Trophoblast cell (in vitro differentiated cells and primary cell): ENCODE results near the gene RNF19B.

ENCODE experiments used
- DNase-seq, 2 donors: peaks; one replicate each; pipeline ENCODE4 v3.0.0-alpha.2; 2016
- H2AFZ ChIP-seq: 2 replicates; pipeline ENCODE4 v1.6.1; 2013; ENCODE audit warnings: low read length, moderate library complexity, mild to moderate bottlenecking; ENCODE audit not compliant: insufficient read depth, poor library complexity
- H2AK5ac ChIP-seq: 2 replicates; pipeline ENCODE4 v1.6.1; 2013; ENCODE audit warnings: mild to moderate bottlenecking, low read length
- H2BK120ac ChIP-seq: 2 replicates; pipeline ENCODE4 v1.6.1; 2013; ENCODE audit warnings: low read length, mild to moderate bottlenecking, moderate library complexity; ENCODE audit not compliant: insufficient read depth, poor library complexity
- H2BK12ac ChIP-seq: 2 replicates; pipeline ENCODE4 v1.6.1; 2013; ENCODE audit warnings: mild to moderate bottlenecking, low read length, moderate library complexity
- H2BK5ac ChIP-seq: 2 replicates; pipeline ENCODE4 v1.6.1; 2013; ENCODE audit warnings: low read length, low read depth, moderate library complexity, mild to moderate bottlenecking; ENCODE audit not compliant: poor library complexity
- H3K14ac ChIP-seq: 2 replicates; pipeline ENCODE4 v1.6.1; 2013; ENCODE audit warnings: mild to moderate bottlenecking, low read length
- H3K18ac ChIP-seq: 2 replicates; pipeline ENCODE4 v1.6.1; 2013; ENCODE audit warnings: mild to moderate bottlenecking, low read length
- H3K23ac ChIP-seq: 2 replicates; pipeline ENCODE4 v1.6.1; 2013; ENCODE audit warnings: low read length
- H3K27ac ChIP-seq: 2 replicates; pipeline ENCODE4 v1.5.1; 2013; ENCODE audit warnings: low read depth, mild to moderate bottlenecking, inconsistent platforms, low read length, moderate library complexity
- H3K27me3 ChIP-seq: 2 replicates; pipeline ENCODE4 v1.6.1; 2013; ENCODE audit warnings: inconsistent platforms, mild to moderate bottlenecking, low read length, moderate library complexity; ENCODE audit not compliant: insufficient read depth
- H3K36me3 ChIP-seq, 2 experiments: 1 replicate in 1 of 2; 2 replicates in 1 of 2; pipeline ENCODE4 v1.6.1; 2013; ENCODE audit warnings: low read length in 2 of 2, mild to moderate bottlenecking in 2 of 2, moderate library complexity in 1 of 2; ENCODE audit not compliant: insufficient read depth in 2 of 2, control insufficient read depth in 1 of 2
- H3K4ac ChIP-seq: 2 replicates; pipeline ENCODE4 v1.6.1; 2013; ENCODE audit warnings: low read depth, mild to moderate bottlenecking, low read length, moderate library complexity
- H3K4me1 ChIP-seq, 2 experiments: 1 replicate in 1 of 2; 2 replicates in 1 of 2; pipeline ENCODE4 v1.6.1; 2013; ENCODE audit warnings: low read length in 2 of 2, mild to moderate bottlenecking in 2 of 2, moderate library complexity in 1 of 2; ENCODE audit not compliant: insufficient read depth in 2 of 2, control insufficient read depth in 1 of 2
- H3K4me2 ChIP-seq: 2 replicates; pipeline ENCODE4 v1.6.1; 2013; ENCODE audit warnings: inconsistent platforms, mild to moderate bottlenecking, low read length, moderate library complexity
- H3K4me3 ChIP-seq: 2 replicates; pipeline ENCODE4 v1.5.1; 2013; ENCODE audit warnings: mild to moderate bottlenecking, low read depth, low read length, inconsistent platforms
- H3K79me1 ChIP-seq: one replicate; pipeline ENCODE4 v1.6.1; 2013; ENCODE audit warnings: low read length
- H3K79me2 ChIP-seq: 2 replicates; pipeline ENCODE4 v1.6.1; 2013; ENCODE audit warnings: low read length, mild to moderate bottlenecking; ENCODE audit not compliant: control insufficient read depth, insufficient read depth, poor library complexity
- H3K9ac ChIP-seq: 2 replicates; pipeline ENCODE4 v1.6.1; 2013; ENCODE audit warnings: mild to moderate bottlenecking, low read length
- H3K9me3 ChIP-seq: 2 replicates; pipeline ENCODE4 v1.6.1; 2013; ENCODE audit warnings: low read depth, mild to moderate bottlenecking, control low read depth, inconsistent platforms, low read length; ENCODE audit not compliant: insufficient read depth
- H4K12ac ChIP-seq: 2 replicates; pipeline ENCODE4 v1.6.1; 2013; ENCODE audit warnings: low read depth, mild to moderate bottlenecking, low read length, moderate library complexity
- H4K8ac ChIP-seq: 2 replicates; pipeline ENCODE4 v1.6.1; 2013; ENCODE audit warnings: low read depth, mild to moderate bottlenecking, low read length, moderate library complexity
- H4K91ac ChIP-seq: one replicate; pipeline ENCODE4 v1.6.1; 2013; ENCODE audit warnings: low read depth, mild to moderate bottlenecking, low read length, moderate library complexity
- WGBS: extraction: QIAGEN DNeasy Blood & Tissue Kit; methylation state at CpG from one replicate; pipeline ENCODE4 v1.1.7; 2013; ENCODE audit warnings: missing lambda C conversion rate; ENCODE audit not compliant: insufficient read length, insufficient coverage; ENCODE audit errors: extremely low coverage; 5-methylcytosine and 5-hydroxymethylcytosine counted together

RNF19B gene

GRCh38 chr1:33010932-33011731, 46.5 kb upstream of the RNF19B start:
- Histone ChIP-seq H3K9ac (no peak overlapping the region), H4K12ac (no peak overlapping the region), H2BK12ac (peak overlapping the region; percentile 0), H3K79me1 (peaks cover 16% of the 10 kb centered on the region), H3K27ac (no peak overlapping the region), H3K9me3 (peaks cover 2% of the 10 kb centered on the region), H4K91ac (peak overlapping the region; percentile 21), H4K8ac (no peak overlapping the region), H3K4me1 (peaks cover 32 to 45% of the 10 kb centered on the region in 2 experiments), H3K4me2 (no peak overlapping the region), H3K4me3 (no peak overlapping the region), H3K23ac (no peak overlapping the region), H3K18ac (no peak overlapping the region), H2AK5ac (no peak overlapping the region), H2AFZ (no peak overlapping the region), H3K36me3 (peaks cover 5 to 14% of the 10 kb centered on the region in 2 experiments), H2BK5ac (no peak overlapping the region), H3K27me3 (no peaks in the 10 kb centered on the region), H2BK120ac (no peak overlapping the region), H3K14ac (no peak overlapping the region), H3K4ac (no peak overlapping the region), H3K79me2 (peaks cover 1% of the 10 kb centered on the region)
- no CpG with 5 or more reads among the region's 5 CpGs for WGBS
- no peak for DNase-seq

GRCh38 chr1:33009561-33009960, 45.0 kb upstream of the RNF19B start:
- Histone ChIP-seq H3K23ac (no peak overlapping the region), H3K4ac (no peak overlapping the region), H2BK12ac (no peak overlapping the region), H3K4me2 (no peak overlapping the region), H3K4me3 (no peak overlapping the region), H3K4me1 (peaks cover 37 to 56% of the 10 kb centered on the region in 2 experiments), H3K9me3 (peaks cover 2% of the 10 kb centered on the region), H4K8ac (no peak overlapping the region), H2BK5ac (no peak overlapping the region), H3K27ac (peak overlapping the region; percentile 74), H2AK5ac (no peak overlapping the region), H3K27me3 (no peaks in the 10 kb centered on the region), H2AFZ (no peak overlapping the region), H3K14ac (no peak overlapping the region), H3K79me2 (peaks cover 2% of the 10 kb centered on the region), H4K91ac (no peak overlapping the region), H3K36me3 (peaks cover 5 to 14% of the 10 kb centered on the region in 2 experiments), H2BK120ac (no peak overlapping the region), H4K12ac (no peak overlapping the region), H3K79me1 (peaks cover 17% of the 10 kb centered on the region), H3K18ac (no peak overlapping the region), H3K9ac (no peak overlapping the region)
- no peak for DNase-seq
- no CpG with 5 or more reads among the region's 1 CpG for WGBS

- peak overlapping the region; percentile 62 for H2BK12ac ChIP-seq
- peak overlapping the region; percentile 40 for H4K8ac ChIP-seq
- no CpG with 5 or more reads among the region's 13 CpGs for WGBS
- H3K4me2 ChIP-seq: no peak overlapping the region
- DNase-seq: peak; percentile 92 to 95
- H2AK5ac ChIP-seq: no peak overlapping the region
- no peak overlapping the region for H3K9ac ChIP-seq
- peak overlapping the region; percentile 70 for H2BK120ac ChIP-seq
- no peak overlapping the region for H3K18ac ChIP-seq
- H3K14ac ChIP-seq: peak overlapping the region; percentile 53
- peaks cover 34 to 47% of the 10 kb centered on the region in 2 experiments for H3K4me1 ChIP-seq
- peaks cover 2% of the 10 kb centered on the region for H3K79me2 ChIP-seq
- peaks cover 5 to 12% of the 10 kb centered on the region in 2 experiments for H3K36me3 ChIP-seq
- H2BK5ac ChIP-seq: peak overlapping the region; percentile 71
- no peaks in the 10 kb centered on the region for H3K27me3 ChIP-seq
- H3K4ac ChIP-seq: peak overlapping the region; percentile 19
- H3K4me3 ChIP-seq: no peak overlapping the region
- peak overlapping the region; percentile 80 for H3K27ac ChIP-seq
- no peak overlapping the region for H2AFZ ChIP-seq
- no peak overlapping the region for H4K12ac ChIP-seq
- peaks cover 2% of the 10 kb centered on the region for H3K9me3 ChIP-seq
- H4K91ac ChIP-seq: peak overlapping the region; percentile 11
- H3K23ac ChIP-seq: no peak overlapping the region
- H3K79me1 ChIP-seq: peaks cover 14% of the 10 kb centered on the region
Observed at GRCh38 chr1:33008051-33008914, 43.7 kb upstream of the RNF19B start.

GRCh38 chr1:33007190-33008050, 42.8 kb upstream of the RNF19B start:
- no peak overlapping the region for H4K12ac ChIP-seq
- WGBS: no CpG with 5 or more reads among the region's 6 CpGs
- peak overlapping the region; percentile 39 for H4K91ac ChIP-seq
- no peak overlapping the region for H3K14ac ChIP-seq
- H3K27me3 ChIP-seq: no peaks in the 10 kb centered on the region
- peak; percentile 89 to 96 for DNase-seq
- H2AFZ ChIP-seq: no peak overlapping the region
- H3K4me3 ChIP-seq: no peak overlapping the region
- H3K79me2 ChIP-seq: peaks cover 2% of the 10 kb centered on the region
- H2BK5ac ChIP-seq: peak overlapping the region; percentile 61
- peak overlapping the region; percentile 12 for H3K4me2 ChIP-seq
- H3K27ac ChIP-seq: peak overlapping the region; percentile 71
- H3K9ac ChIP-seq: no peak overlapping the region
- no peak overlapping the region for H3K18ac ChIP-seq
- H2BK120ac ChIP-seq: no peak overlapping the region
- H3K4ac ChIP-seq: no peak overlapping the region
- H2AK5ac ChIP-seq: no peak overlapping the region
- H3K23ac ChIP-seq: no peak overlapping the region
- H2BK12ac ChIP-seq: peak overlapping the region; percentile 67
- H3K9me3 ChIP-seq: peaks cover 2% of the 10 kb centered on the region
- H4K8ac ChIP-seq: no peak overlapping the region
- peaks cover 13% of the 10 kb centered on the region for H3K79me1 ChIP-seq
- peaks cover 0 to 4% of the 10 kb centered on the region in 2 experiments for H3K36me3 ChIP-seq
- peaks cover 32 to 46% of the 10 kb centered on the region in 2 experiments for H3K4me1 ChIP-seq
